ENCODE results near the gene OR1N1.

- TF ChIP-seq, protein P1, sequence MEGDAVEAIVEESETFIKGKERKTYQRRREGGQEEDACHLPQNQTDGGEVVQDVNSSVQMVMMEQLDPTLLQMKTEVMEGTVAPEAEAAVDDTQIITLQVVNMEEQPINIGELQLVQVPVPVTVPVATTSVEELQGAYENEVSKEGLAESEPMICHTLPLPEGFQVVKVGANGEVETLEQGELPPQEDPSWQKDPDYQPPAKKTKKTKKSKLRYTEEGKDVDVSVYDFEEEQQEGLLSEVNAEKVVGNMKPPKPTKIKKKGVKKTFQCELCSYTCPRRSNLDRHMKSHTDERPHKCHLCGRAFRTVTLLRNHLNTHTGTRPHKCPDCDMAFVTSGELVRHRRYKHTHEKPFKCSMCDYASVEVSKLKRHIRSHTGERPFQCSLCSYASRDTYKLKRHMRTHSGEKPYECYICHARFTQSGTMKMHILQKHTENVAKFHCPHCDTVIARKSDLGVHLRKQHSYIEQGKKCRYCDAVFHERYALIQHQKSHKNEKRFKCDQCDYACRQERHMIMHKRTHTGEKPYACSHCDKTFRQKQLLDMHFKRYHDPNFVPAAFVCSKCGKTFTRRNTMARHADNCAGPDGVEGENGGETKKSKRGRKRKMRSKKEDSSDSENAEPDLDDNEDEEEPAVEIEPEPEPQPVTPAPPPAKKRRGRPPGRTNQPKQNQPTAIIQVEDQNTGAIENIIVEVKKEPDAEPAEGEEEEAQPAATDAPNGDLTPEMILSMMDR (IDR thresholded peaks at IDR 0.05; ENCODE audit: low read length): no peak
- no peak for TF ChIP-seq EZH2 (IDR thresholded peaks at IDR 0.05; ENCODE audit: borderline replicate concordance, low read length)
Observed at GRCh38 chr9:122518226-122518625, 8.9 kb downstream of the OR1N1 start.
